ENCODE data around the gene MYH3. TPM values are rescaled to one million over a fixed set of nuclear protein-coding genes. Genes with fewer than 3 reads are reported as not detected.

The MYH3 gene
- total and polyA plus RNA-seq, 10 donors, result 2.2 to 9.0 (median 4.9) TPM

GRCh38 chr17:10613775-10614513 lies 43.2 kb downstream of the MYH3 start:
- H3K27me3 ChIP-seq (replicated peaks in 1 of 7), result peaks cover 0 to 5% (median 0%) of the 10 kb centered on the region in 7 donors
- no peak for DNase-seq
- TF ChIP-seq CTCF (IDR thresholded peaks at IDR 0.05 in 8 of 11, conservative IDR thresholded peaks at IDR 0.05 in 3 of 11) (no peak), POLR2A (IDR thresholded peaks at IDR 0.05) (no peak), POLR2AphosphoS5 (IDR thresholded peaks at IDR 0.05) (no peak)
- WGBS, 5 donors, result 76 to 89% (median 82%) methylated on average over 15 to 16 of the region's 16 CpGs
- H3K36me3 ChIP-seq, result no peaks in the 10 kb centered on the region
- H3K9me3 ChIP-seq, result no peaks in the 10 kb centered on the region
- H3K27ac ChIP-seq, result no peak overlapping the region
- H3K4me3 ChIP-seq, result no peak overlapping the region
- intact Hi-C loops (cut with DNase I; ENCODE audit: low total_unique reads), result loop anchor here (2.0 to 10.0 kb wide), 3 partner anchors 287 to 689 kb away; no protein-coding TSS in a partner anchor
- peaks cover 0 to 21% (median 0%) of the 10 kb centered on the region in 6 donors for H3K4me1 ChIP-seq

- H3K36me3 ChIP-seq, result no peaks in the 10 kb centered on the region
- H3K27me3 ChIP-seq (replicated peaks in 1 of 7), result peaks cover 0 to 5% (median 0%) of the 10 kb centered on the region in 7 donors
- no peak for DNase-seq
- H3K4me1 ChIP-seq, result peaks cover 0 to 21% (median 0%) of the 10 kb centered on the region in 6 donors
- intact Hi-C loops (cut with DNase I; ENCODE audit: low total_unique reads), result loop anchor here (5.0 to 10.0 kb wide), 2 partner anchors 286 to 648 kb away; no protein-coding TSS in a partner anchor
- 64 to 82% (median 73%) methylated on average over 6 of the region's 6 CpGs for WGBS, 5 donors
- TF ChIP-seq POLR2AphosphoS5 (IDR thresholded peaks at IDR 0.05) (no peak), CTCF (IDR thresholded peaks at IDR 0.05 in 8 of 11, conservative IDR thresholded peaks at IDR 0.05 in 3 of 11) (no peak), POLR2A (IDR thresholded peaks at IDR 0.05) (no peak)
- H3K4me3 ChIP-seq, result no peak overlapping the region
- H3K27ac ChIP-seq, result no peak overlapping the region
- H3K9me3 ChIP-seq, result no peaks in the 10 kb centered on the region
Observed at GRCh38 chr17:10612957-10613744, 44.0 kb downstream of the MYH3 start.

- intact Hi-C loops (cut with DNase I; ENCODE audit: low total_unique reads), result loop anchor here (5.0 to 10.0 kb wide), 2 partner anchors 284 to 646 kb away; no protein-coding TSS in a partner anchor
- no peaks in the 10 kb centered on the region for H3K36me3 ChIP-seq
- H3K4me1 ChIP-seq, result peaks cover 0 to 14% (median 0%) of the 10 kb centered on the region in 6 donors
- H3K27me3 ChIP-seq (replicated peaks in 1 of 7), result peaks cover 0 to 5% (median 0%) of the 10 kb centered on the region in 7 donors
- no peak for DNase-seq
- no peak overlapping the region for H3K4me3 ChIP-seq
- WGBS, 5 donors, result 78 to 88% (median 81%) methylated on average over 8 of the region's 8 CpGs
- H3K27ac ChIP-seq, result no peak overlapping the region
- TF ChIP-seq POLR2A (IDR thresholded peaks at IDR 0.05) (no peak), CTCF (IDR thresholded peaks at IDR 0.05 in 8 of 11, conservative IDR thresholded peaks at IDR 0.05 in 3 of 11) (no peak), POLR2AphosphoS5 (IDR thresholded peaks at IDR 0.05) (no peak)
- no peaks in the 10 kb centered on the region for H3K9me3 ChIP-seq
Observed at GRCh38 chr17:10610884-10611283, 46.2 kb downstream of the MYH3 start.

- no peaks in the 10 kb centered on the region for H3K27me3 ChIP-seq (replicated peaks in 1 of 7)
- 79 to 83% (median 80%) methylated on average over 5 of the region's 5 CpGs for WGBS, 5 donors
- no peak overlapping the region for H3K4me3 ChIP-seq
- DNase-seq, result no peak
- no peak overlapping the region for H3K27ac ChIP-seq
- H3K36me3 ChIP-seq, result no peaks in the 10 kb centered on the region
- intact Hi-C loops (cut with DNase I; ENCODE audit: low total_unique reads), result no loop called here
- H3K9me3 ChIP-seq, result no peaks in the 10 kb centered on the region
- peaks cover 0 to 2% (median 0%) of the 10 kb centered on the region in 6 donors for H3K4me1 ChIP-seq
- TF ChIP-seq POLR2AphosphoS5 (IDR thresholded peaks at IDR 0.05) (no peak), POLR2A (IDR thresholded peaks at IDR 0.05) (no peak), CTCF (IDR thresholded peaks at IDR 0.05 in 8 of 11, conservative IDR thresholded peaks at IDR 0.05 in 3 of 11) (no peak)
Observed at GRCh38 chr17:10608244-10608643, 48.9 kb downstream of the MYH3 start.

Data from spleen (tissue), 11 donors.